H9 (cell line): ENCODE measurements around the gene LITAF. TPM values are rescaled to one million over a fixed set of nuclear protein-coding genes. Genes with fewer than 3 reads are reported as not detected.

Experiments used
- DNase-seq: peaks from one replicate; pipeline ENCODE4 v3.0.0-alpha.2; 2017
- H2AFZ ChIP-seq: one replicate; pipeline ENCODE4 v1.6.1; 2013; ENCODE audit warnings: mild to moderate bottlenecking, low read length, control low read depth, moderate library complexity
- H2AK5ac ChIP-seq: 2 replicates; pipeline ENCODE4 v1.6.1; 2013; ENCODE audit warnings: low read length, control low read depth, mixed read lengths; ENCODE audit not compliant: insufficient read length
- H2BK120ac ChIP-seq: one replicate; pipeline ENCODE4 v1.6.1; 2013; ENCODE audit warnings: low read depth, mild to moderate bottlenecking, low read length, control low read depth, inconsistent platforms; ENCODE audit not compliant: poor library complexity, severe bottlenecking
- H2BK12ac ChIP-seq: 2 replicates; pipeline ENCODE4 v1.6.1; 2013; ENCODE audit warnings: low read length, control low read depth, mixed read lengths, low read depth; ENCODE audit not compliant: insufficient read length
- H2BK15ac ChIP-seq: 2 replicates; pipeline ENCODE4 v1.6.1; 2013; ENCODE audit warnings: low read depth, low read length, control low read depth
- H2BK20ac ChIP-seq: one replicate; pipeline ENCODE4 v1.6.1; 2013; ENCODE audit warnings: low read depth, mild to moderate bottlenecking, low read length, control low read depth, inconsistent platforms; ENCODE audit not compliant: poor library complexity, severe bottlenecking
- H2BK5ac ChIP-seq: 2 replicates; pipeline ENCODE4 v1.6.1; 2013; ENCODE audit warnings: low read length, control low read depth, mixed read lengths; ENCODE audit not compliant: insufficient read length
- H3K14ac ChIP-seq: 2 replicates; pipeline ENCODE4 v1.6.1; 2013; ENCODE audit warnings: low read length, control low read depth; ENCODE audit not compliant: insufficient read depth
- H3K18ac ChIP-seq: 2 replicates; pipeline ENCODE4 v1.6.1; 2013; ENCODE audit warnings: low read depth, mild to moderate bottlenecking, mixed read lengths, low read length, control low read depth; ENCODE audit not compliant: insufficient read length
- H3K23ac ChIP-seq: 2 replicates; pipeline ENCODE4 v1.6.1; 2013; ENCODE audit warnings: low read length, control low read depth, mixed read lengths, low read depth; ENCODE audit not compliant: insufficient read length
- H3K23me2 ChIP-seq: 2 replicates; pipeline ENCODE4 v1.6.1; 2013; ENCODE audit warnings: low read depth, mild to moderate bottlenecking, mixed read lengths, low read length, control low read depth; ENCODE audit not compliant: insufficient read length, poor library complexity, severe bottlenecking
- H3K27ac ChIP-seq: 2 replicates; pipeline ENCODE4 v1.5.1; 2013; ENCODE audit warnings: low read length, control low read depth, mixed read lengths, low read depth; ENCODE audit not compliant: insufficient read length
- H3K27me3 ChIP-seq: 2 replicates; pipeline ENCODE4 v1.6.1; 2013; ENCODE audit warnings: low read length, control low read depth, inconsistent platforms; ENCODE audit not compliant: insufficient read depth
- H3K4ac ChIP-seq: 2 replicates; pipeline ENCODE4 v1.6.1; 2013; ENCODE audit warnings: low read depth, mild to moderate bottlenecking, control low read depth, inconsistent platforms, low read length, moderate library complexity
- H3K4me1 ChIP-seq: 2 replicates; pipeline ENCODE4 v1.6.1; 2013; ENCODE audit warnings: low read length, control low read depth, inconsistent platforms; ENCODE audit not compliant: insufficient read depth
- H3K4me2 ChIP-seq: 2 replicates; pipeline ENCODE4 v1.6.1; 2013; ENCODE audit warnings: low read length, control low read depth, mixed read lengths; ENCODE audit not compliant: insufficient read length, insufficient read depth
- H3K56ac ChIP-seq: 2 replicates; pipeline ENCODE4 v1.6.1; 2013; ENCODE audit warnings: low read depth, mild to moderate bottlenecking, mixed read lengths, low read length, control low read depth; ENCODE audit not compliant: insufficient read length
- H3K79me1 ChIP-seq: 2 replicates; pipeline ENCODE4 v1.6.1; 2013; ENCODE audit warnings: low read depth, mild to moderate bottlenecking, moderate library complexity, low read length, control low read depth, inconsistent platforms; ENCODE audit not compliant: insufficient read depth, poor library complexity, severe bottlenecking
- H3K79me2 ChIP-seq: 2 replicates; pipeline ENCODE4 v1.6.1; 2013; ENCODE audit warnings: low read length, control low read depth, inconsistent platforms; ENCODE audit not compliant: insufficient read depth
- H3K9ac ChIP-seq: 2 replicates; pipeline ENCODE4 v1.6.1; 2013; ENCODE audit warnings: low read length, control low read depth, mixed read lengths; ENCODE audit not compliant: insufficient read length; ENCODE audit errors: extremely low read depth
- H3K9me3 ChIP-seq: one replicate; pipeline ENCODE4 v1.6.1; 2013; ENCODE audit warnings: low read depth, low read length, inconsistent platforms; ENCODE audit not compliant: control insufficient read depth
- H3T11ph ChIP-seq: one replicate; pipeline ENCODE4 v1.6.1; 2013; ENCODE audit warnings: mild to moderate bottlenecking, low read length, control low read depth, inconsistent platforms
- H4K20me1 ChIP-seq: one replicate; pipeline ENCODE4 v1.6.1; 2013; ENCODE audit not compliant: control insufficient read depth, insufficient read length, insufficient read depth
- H4K5ac ChIP-seq: 2 replicates; pipeline ENCODE4 v1.6.1; 2013; ENCODE audit warnings: low read depth, mild to moderate bottlenecking, mixed read lengths, low read length, control low read depth; ENCODE audit not compliant: insufficient read length
- H4K8ac ChIP-seq: replicated peaks from 2 replicates; pipeline ENCODE4 v1.6.1; 2013; ENCODE audit warnings: low read length, control low read depth, mixed read lengths, low read depth; ENCODE audit not compliant: insufficient read length
- H4K91ac ChIP-seq: 2 replicates; pipeline ENCODE4 v1.6.1; 2013; ENCODE audit warnings: low read depth, mild to moderate bottlenecking, moderate library complexity, mixed read lengths, low read length, control low read depth; ENCODE audit not compliant: insufficient read length
- H3K27ac Mint-ChIP-seq, 3 experiments: 2 replicates in 2 of 3; 3 replicates in 1 of 3; pipeline ENCODE4 v1.8.0; 2020 to 2021; ENCODE audit warnings: mixed read lengths in 3 of 3, mild to moderate bottlenecking in 1 of 3, moderate library complexity in 1 of 3
- H3K27me3 Mint-ChIP-seq: 2 replicates; pipeline ENCODE4 v1.8.0; 2021; ENCODE audit warnings: low read depth, mild to moderate bottlenecking, moderate library complexity, mixed read lengths
- H3K36me3 Mint-ChIP-seq, 3 experiments: 2 replicates in 2 of 3; 3 replicates in 1 of 3; pipeline ENCODE4 v1.8.0; 2020 to 2021; ENCODE audit warnings: low read depth in 3 of 3, mixed read lengths in 3 of 3; ENCODE audit not compliant: insufficient read depth in 1 of 3
- H3K4me1 Mint-ChIP-seq, 2 experiments: 2 replicates each; pipeline ENCODE4 v1.8.0; 2020; ENCODE audit warnings: mixed read lengths in 2 of 2
- H3K4me3 Mint-ChIP-seq, 2 experiments: 2 replicates in 1 of 2; 3 replicates in 1 of 2; pipeline ENCODE4 v1.8.0; 2020 to 2021; ENCODE audit warnings: mild to moderate bottlenecking in 2 of 2, mixed read lengths in 2 of 2, moderate library complexity in 1 of 2
- H3K9me3 Mint-ChIP-seq, 2 experiments: 2 replicates in 1 of 2; 3 replicates in 1 of 2; pipeline ENCODE4 v1.8.0; 2020; ENCODE audit warnings: mild to moderate bottlenecking in 2 of 2, mixed read lengths in 2 of 2, moderate library complexity in 1 of 2
- WGBS: extraction: QIAGEN DNeasy Blood & Tissue Kit; methylation state at CpG from one replicate; pipeline ENCODE4 v1.1.7; 2013; ENCODE audit warnings: missing lambda C conversion rate, low lambda C conversion rate, mixed read lengths; ENCODE audit not compliant: insufficient read length; ENCODE audit errors: extremely low coverage; 5-methylcytosine and 5-hydroxymethylcytosine counted together
- total RNA-seq: library from RNA; stranded (reverse); gene quantifications from 2 replicates; pipeline ENCODE4 v1.2.1, GENCODE V29; 2021
- TF ChIP-seq, protein P1 (sequence below): fragments of 200-600 bp; sonication (generic); conservative IDR thresholded peaks from 3 replicates; pipeline ENCODE4 v1.8.0; 2021; ENCODE audit warnings: antibody characterized with exemption, mild to moderate bottlenecking

The LITAF gene
- total RNA-seq, 1 experiment from 2014 or later, result 249 TPM

DNA sequence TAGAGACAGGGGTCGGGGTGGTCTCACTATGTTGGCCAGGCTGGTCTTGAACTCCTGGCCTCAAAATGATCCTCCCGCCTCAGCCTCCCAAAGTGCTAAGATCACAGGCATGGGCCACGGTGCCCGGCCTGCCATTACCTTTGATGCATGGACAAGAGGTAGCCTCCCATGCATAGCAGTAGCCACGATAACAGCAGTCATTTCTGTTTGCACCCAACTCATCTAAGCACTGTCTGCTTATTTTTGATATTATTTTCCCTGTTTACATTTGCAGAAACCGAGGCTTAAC is 44.0 kb upstream of the LITAF start:
- no peak overlapping the region for H2BK20ac ChIP-seq
- no peak overlapping the region for H3K23ac ChIP-seq
- no peak overlapping the region for H3K56ac ChIP-seq
- H2BK120ac ChIP-seq, result no peak overlapping the region
- DNase-seq, result no peak
- no CpG with 5 or more reads among the region's 6 CpGs for WGBS
- no peak overlapping the region for H3K14ac ChIP-seq
- H3K4me2 ChIP-seq, result no peak overlapping the region
- no peaks in the 10 kb centered on the region for H3K23me2 ChIP-seq
- H3K79me1 ChIP-seq, result no peaks in the 10 kb centered on the region
- H3K79me2 ChIP-seq, result no peaks in the 10 kb centered on the region
- H2BK5ac ChIP-seq, result no peak overlapping the region
- H4K5ac ChIP-seq, result no peak overlapping the region
- H3T11ph ChIP-seq, result no peak overlapping the region
- H3K4me1 Mint-ChIP-seq, result peaks cover 23 to 35% of the 10 kb centered on the region in 2 experiments
- H2AFZ ChIP-seq, result no peak overlapping the region
- H4K20me1 ChIP-seq, result no peaks in the 10 kb centered on the region
- no peak overlapping the region for H4K91ac ChIP-seq
- H3K27me3 ChIP-seq, result no peaks in the 10 kb centered on the region
- H3K27ac Mint-ChIP-seq, result no peak overlapping the region; a peak in 1 of 7 replicates
- H4K8ac ChIP-seq, result no peak overlapping the region
- no peaks in the 10 kb centered on the region; a peak in 1 of 5 replicates for H3K9me3 Mint-ChIP-seq
- no peaks in the 10 kb centered on the region for H3K9me3 ChIP-seq
- no peak overlapping the region for H2BK15ac ChIP-seq
- no peak overlapping the region for H2BK12ac ChIP-seq
- H3K4me3 Mint-ChIP-seq, result peak overlapping the region in 1 of 2 experiments; percentile 26; a peak in 1 of 5 replicates
- H3K27ac ChIP-seq, result no peak overlapping the region
- no peak overlapping the region for H3K9ac ChIP-seq
- H3K18ac ChIP-seq, result no peak overlapping the region
- peaks cover 4% of the 10 kb centered on the region for H3K27me3 Mint-ChIP-seq
- H2AK5ac ChIP-seq, result no peak overlapping the region
- no peak overlapping the region for H3K4ac ChIP-seq
- peaks cover 2% of the 10 kb centered on the region; the same call in 1 of the 2 replicates for H3K4me1 ChIP-seq
- 0 out of 7 replicates have a peak, but pooled peaks cover 0 to 4% (median 0%) of the 10 kb centered on the region in 3 experiments for H3K36me3 Mint-ChIP-seq
- TF ChIP-seq, protein P1, sequence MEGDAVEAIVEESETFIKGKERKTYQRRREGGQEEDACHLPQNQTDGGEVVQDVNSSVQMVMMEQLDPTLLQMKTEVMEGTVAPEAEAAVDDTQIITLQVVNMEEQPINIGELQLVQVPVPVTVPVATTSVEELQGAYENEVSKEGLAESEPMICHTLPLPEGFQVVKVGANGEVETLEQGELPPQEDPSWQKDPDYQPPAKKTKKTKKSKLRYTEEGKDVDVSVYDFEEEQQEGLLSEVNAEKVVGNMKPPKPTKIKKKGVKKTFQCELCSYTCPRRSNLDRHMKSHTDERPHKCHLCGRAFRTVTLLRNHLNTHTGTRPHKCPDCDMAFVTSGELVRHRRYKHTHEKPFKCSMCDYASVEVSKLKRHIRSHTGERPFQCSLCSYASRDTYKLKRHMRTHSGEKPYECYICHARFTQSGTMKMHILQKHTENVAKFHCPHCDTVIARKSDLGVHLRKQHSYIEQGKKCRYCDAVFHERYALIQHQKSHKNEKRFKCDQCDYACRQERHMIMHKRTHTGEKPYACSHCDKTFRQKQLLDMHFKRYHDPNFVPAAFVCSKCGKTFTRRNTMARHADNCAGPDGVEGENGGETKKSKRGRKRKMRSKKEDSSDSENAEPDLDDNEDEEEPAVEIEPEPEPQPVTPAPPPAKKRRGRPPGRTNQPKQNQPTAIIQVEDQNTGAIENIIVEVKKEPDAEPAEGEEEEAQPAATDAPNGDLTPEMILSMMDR, result no peak
